Endothelial cell of umbilical vein (primary cell): ENCODE results near the gene TBC1D5. TPM values are rescaled to one million over a fixed set of nuclear protein-coding genes. Genes with fewer than 3 reads are reported as not detected.

ENCODE experiments used
- BruUV-seq: library from RNA; stranded (reverse); fragments of 400-500 nt; replicated peaks from 2 replicates; lab custom pipeline; 2021; lab: Mats Ljungman, UMichigan
- CTCF ChIA-PET: fragments of 300-600, 350-600 bp; sonication (Branson Sonifier 250); formaldehyde crosslinking; loops from one replicate; lab custom pipeline; 2021; ENCODE audit warnings: antibody characterized with exemption, inconsistent platforms; lab: Charles Lee
- POLR2A ChIA-PET: fragments of 300-600, 350-600 bp; sonication (Branson Sonifier 250); formaldehyde crosslinking; loops from one replicate; lab custom pipeline; 2021; ENCODE audit warnings: antibody characterized with exemption, inconsistent platforms; lab: Charles Lee
- DNase-seq: peaks from one replicate; pipeline ENCODE4 v3.0.0-alpha.2; 2011; ENCODE audit warnings: low read depth, low spot score
- FAIRE-seq: peaks from 2 replicates; lab custom pipeline; 2011; peaks lifted over from hg19 to GRCh38; lab: Jason Lieb, UNC
- H2AFZ ChIP-seq: 2 replicates; pipeline ENCODE4 v1.6.0; 2012; ENCODE audit warnings: low read depth, low read length, control low read depth, inconsistent platforms
- H3K27ac ChIP-seq: 2 replicates; pipeline ENCODE4 v1.5.1; 2011; ENCODE audit warnings: low read depth, mild to moderate bottlenecking, control low read depth, low read length, moderate library complexity; ENCODE audit not compliant: insufficient read depth
- H3K27me3 ChIP-seq, 2 experiments: 2 replicates each; pipeline versions ENCODE4 v1.6.0 to v1.6.1; 2011; ENCODE audit warnings: low read length in 2 of 2, mixed read lengths in 1 of 2; ENCODE audit not compliant: control insufficient read depth in 2 of 2, insufficient read depth in 2 of 2
- H3K36me3 ChIP-seq, 2 experiments: 2 replicates in 1 of 2; 3 replicates in 1 of 2; pipeline ENCODE4 v1.5.1; 2011; ENCODE audit warnings: low read length in 2 of 2, mild to moderate bottlenecking in 1 of 2, moderate library complexity in 1 of 2; ENCODE audit not compliant: control insufficient read depth in 2 of 2, insufficient read depth in 2 of 2; ENCODE audit errors: extremely low read depth in 1 of 2
- H3K4me1 ChIP-seq: 3 replicates; pipeline ENCODE4 v1.5.1; 2011; ENCODE audit warnings: mild to moderate bottlenecking, low read length; ENCODE audit not compliant: control insufficient read depth, insufficient read depth; ENCODE audit errors: extremely low read depth
- H3K4me2 ChIP-seq: 2 replicates; pipeline ENCODE4 v1.6.1; 2011; ENCODE audit warnings: low read length, control low read depth, mixed read lengths; ENCODE audit not compliant: insufficient read depth
- H3K4me3 ChIP-seq, 3 experiments: fragments of 200-600 bp in 1 of 3; sonication (generic), shearing (Covaris generic) in 1 of 3; replicated peaks in 1 of 3; 2 replicates each; pipeline ENCODE4 v1.5.1; 2011 to 2016; ENCODE audit warnings: control low read depth in 3 of 3, low read length in 3 of 3, mild to moderate bottlenecking in 2 of 3, inconsistent platforms in 1 of 3, low read depth in 1 of 3, moderate library complexity in 1 of 3; ENCODE audit not compliant: insufficient read depth in 1 of 3
- H3K79me2 ChIP-seq: 2 replicates; pipeline ENCODE4 v1.6.0; 2012; ENCODE audit warnings: low read length, inconsistent platforms; ENCODE audit not compliant: control insufficient read depth, insufficient read depth
- H3K9ac ChIP-seq: replicated peaks from 2 replicates; pipeline ENCODE3; 2011; ENCODE audit warnings: low read length, control low read depth; ENCODE audit not compliant: insufficient read depth; ENCODE audit errors: extremely low read depth
- H3K9me1 ChIP-seq: replicated peaks from 3 replicates; pipeline ENCODE4 v1.6.0; 2011; ENCODE audit warnings: mild to moderate bottlenecking, low read length; ENCODE audit not compliant: control insufficient read depth, insufficient read depth; ENCODE audit errors: extremely low read depth
- H3K9me3 ChIP-seq: replicated peaks from 2 replicates; pipeline ENCODE4 v1.5.1; 2012; ENCODE audit warnings: low read length, inconsistent platforms; ENCODE audit not compliant: control insufficient read depth, insufficient read depth
- H4K20me1 ChIP-seq: replicated peaks from 2 replicates; pipeline ENCODE3; 2011; ENCODE audit warnings: mild to moderate bottlenecking, low read length; ENCODE audit not compliant: control insufficient read depth, insufficient read depth; ENCODE audit errors: extremely low read depth
- EZH2 ChIP-seq: IDR thresholded peaks from 2 replicates; pipeline ENCODE4 v1.6.1; 2012; ENCODE audit warnings: borderline replicate concordance, low read depth, mild to moderate bottlenecking, moderate library complexity, low read length, inconsistent platforms; ENCODE audit not compliant: severe bottlenecking
- FOS ChIP-seq: IDR thresholded peaks from 2 replicates; pipeline ENCODE4 v1.6.1; 2011; ENCODE audit warnings: mild to moderate bottlenecking, low read length, moderate library complexity, borderline replicate concordance; ENCODE audit not compliant: insufficient read depth
- GATA2 ChIP-seq: IDR thresholded peaks from 2 replicates; pipeline ENCODE4 v1.7.0; 2011; ENCODE audit warnings: low read depth, mild to moderate bottlenecking, moderate library complexity, mixed read lengths, low read length; ENCODE audit not compliant: insufficient read length, insufficient read depth
- JUN ChIP-seq: IDR thresholded peaks from 2 replicates; pipeline ENCODE4 v1.6.1; 2011; ENCODE audit warnings: borderline replicate concordance, low read depth; ENCODE audit not compliant: insufficient read length, insufficient read depth
- MYC ChIP-seq: IDR thresholded peaks from one replicate; pipeline ENCODE4 v1.6.1; 2011; ENCODE audit warnings: mild to moderate bottlenecking, low read depth, low read length
- POLR2A ChIP-seq: IDR thresholded peaks from 2 replicates; pipeline ENCODE4 v1.6.1; 2012; ENCODE audit warnings: low read depth, mild to moderate bottlenecking, control low read depth, low read length
- POLR2AphosphoS5 ChIP-seq: IDR thresholded peaks from 2 replicates; pipeline ENCODE4 v1.6.1; 2012; ENCODE audit warnings: low read depth, mild to moderate bottlenecking, control low read depth, low read length, moderate library complexity; ENCODE audit not compliant: insufficient read depth
- dilution Hi-C: fragments of 300-500 bp; cut with MboI; formaldehyde crosslinking; loops from one replicate; pipeline ENCODE4 v1.15.0; 2019; ENCODE audit warnings: low sequenced_read_pairs; ENCODE audit not compliant: extremely low pct_ligation_motif_present
- intact Hi-C: fragments of 100-400 bp; cut with micrococcal nuclease; formaldehyde crosslinking; loops from one replicate; pipeline ENCODE4 v1.10.0; 2022
- polyA plus RNA-seq, 4 experiments: library from polyadenylated mRNA; depleted of rRNA in 3 of 4; stranded (reverse) in 3 of 4; unstranded in 1 of 4; fragments of >200 nt; gene quantifications; 2 replicates each; pipeline versions ENCODE4 v1.2.1 to v1.2.3, GENCODE V29; 2011 to 2012; ENCODE audit warnings: missing spikeins in 1 of 4
- total RNA-seq: library from RNA; stranded (reverse); gene quantifications from 2 replicates; pipeline ENCODE4 v1.2.3, GENCODE V29; 2021
- TF ChIP-seq, protein P1 (sequence below), 2 donors: IDR thresholded peaks; 1 replicate in 1 of 2; 2 replicates in 1 of 2; pipeline ENCODE4 v1.5.1; 2011; ENCODE audit warnings: low read length in 2 of 2, mild to moderate bottlenecking in 2 of 2, moderate library complexity in 2 of 2, control low read depth in 1 of 2, inconsistent platforms in 1 of 2, low read depth in 1 of 2; ENCODE audit not compliant: insufficient read depth in 1 of 2; ENCODE audit errors: extremely low read depth in 1 of 2
- TF ChIP-seq, protein P2 (sequence below): IDR thresholded peaks from 2 replicates; pipeline ENCODE4 v1.6.1; 2011; ENCODE audit not compliant: insufficient read depth, insufficient read length

Gene TBC1D5
- total and polyA plus RNA-seq, 2 donors (not counting 3 experiments of a cell fraction or from before 2014, with no cell fraction given): 17.5 to 44.7 TPM

GRCh38 chr3:17544632-17545031, 197.8 kb downstream of the TBC1D5 start:
- Histone ChIP-seq H3K4me1 (no peaks in the 10 kb centered on the region), H3K4me3 (no peak overlapping the region), H3K4me2 (no peak overlapping the region), H3K27ac (no peak overlapping the region), H3K9ac (no peak overlapping the region), H3K36me3 (no peaks in the 10 kb centered on the region), H3K79me2 (no peaks in the 10 kb centered on the region), H3K27me3 (no peaks in the 10 kb centered on the region), H2AFZ (no peak overlapping the region), H3K9me3 (no peaks in the 10 kb centered on the region), H3K9me1 (no peaks in the 10 kb centered on the region), H4K20me1 (no peaks in the 10 kb centered on the region)
- no TSS peak for BruUV-seq
- dilution Hi-C loops (no loop called here), intact Hi-C loops (loop anchor here (1.0 kb wide), 1 partner anchor 297 kb away; no protein-coding TSS in a partner anchor)
- DNase-seq (no peak), FAIRE-seq (no peak)
- ChIA-PET POLR2A (no interaction called here), CTCF (interaction anchor here (0.5 to 2.6 kb wide), 15 partner anchors 16 to 298 kb away, joined by 3 to 33 read pairs (median 3); partner anchors contain the start of gene TBC1D5)
- TF ChIP-seq, protein P1, sequence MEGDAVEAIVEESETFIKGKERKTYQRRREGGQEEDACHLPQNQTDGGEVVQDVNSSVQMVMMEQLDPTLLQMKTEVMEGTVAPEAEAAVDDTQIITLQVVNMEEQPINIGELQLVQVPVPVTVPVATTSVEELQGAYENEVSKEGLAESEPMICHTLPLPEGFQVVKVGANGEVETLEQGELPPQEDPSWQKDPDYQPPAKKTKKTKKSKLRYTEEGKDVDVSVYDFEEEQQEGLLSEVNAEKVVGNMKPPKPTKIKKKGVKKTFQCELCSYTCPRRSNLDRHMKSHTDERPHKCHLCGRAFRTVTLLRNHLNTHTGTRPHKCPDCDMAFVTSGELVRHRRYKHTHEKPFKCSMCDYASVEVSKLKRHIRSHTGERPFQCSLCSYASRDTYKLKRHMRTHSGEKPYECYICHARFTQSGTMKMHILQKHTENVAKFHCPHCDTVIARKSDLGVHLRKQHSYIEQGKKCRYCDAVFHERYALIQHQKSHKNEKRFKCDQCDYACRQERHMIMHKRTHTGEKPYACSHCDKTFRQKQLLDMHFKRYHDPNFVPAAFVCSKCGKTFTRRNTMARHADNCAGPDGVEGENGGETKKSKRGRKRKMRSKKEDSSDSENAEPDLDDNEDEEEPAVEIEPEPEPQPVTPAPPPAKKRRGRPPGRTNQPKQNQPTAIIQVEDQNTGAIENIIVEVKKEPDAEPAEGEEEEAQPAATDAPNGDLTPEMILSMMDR (IDR thresholded peaks at IDR 0.05; ENCODE audit: extremely low read depth in 1 of 2, insufficient read depth in 1 of 2, low read depth in 1 of 2, low read length in 2 of 2): no peak
- TF ChIP-seq GATA2 (no peak), FOS (no peak), POLR2AphosphoS5 (no peak), EZH2 (no peak), POLR2A (no peak), JUN (no peak), MYC (no peak)
- TF ChIP-seq, protein P2, sequence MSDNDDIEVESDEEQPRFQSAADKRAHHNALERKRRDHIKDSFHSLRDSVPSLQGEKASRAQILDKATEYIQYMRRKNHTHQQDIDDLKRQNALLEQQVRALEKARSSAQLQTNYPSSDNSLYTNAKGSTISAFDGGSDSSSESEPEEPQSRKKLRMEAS: no peak
